ENCODE measurements around the gene REC114.
"Not testable (repeated sequence)": the region's sequence is repeated elsewhere in the genome, so short reads cannot be mapped to it uniquely, and the experiment has no call there.

REC114 gene

GRCh38 chr15:73449980-73450379 is 7.0 kb downstream of the REC114 start:
- H3K27ac ChIP-seq; H3K36me3 ChIP-seq (replicated peaks); H3K4me3 ChIP-seq (ENCODE audit: low read depth, low read length); H3K27me3 ChIP-seq (replicated peaks); in situ Hi-C loops (cut with HindIII; ENCODE audit: low pct_ligation_motif_present, low sequenced_read_pairs); DNase-seq: not testable (repeated sequence)

- DNase-seq, result no peak
- Histone ChIP-seq H3K36me3 (replicated peaks) (no peaks in the 10 kb centered on the region), H3K27ac (no peak overlapping the region), H3K4me3 (ENCODE audit: low read depth, low read length) (no peak overlapping the region), H3K27me3 (replicated peaks) (no peaks in the 10 kb centered on the region)
- in situ Hi-C loops (cut with HindIII; ENCODE audit: low pct_ligation_motif_present, low sequenced_read_pairs), result no loop called here
- no peak for TF ChIP-seq CTCF (IDR thresholded peaks at IDR 0.05; ENCODE audit: low read depth, low read length, missing control alignments)
These were observed 11.1 kb downstream of the REC114 start for GRCh38 chr15:73454096-73454495.

- H3K27me3 ChIP-seq (replicated peaks), result no peaks in the 10 kb centered on the region
- no peak overlapping the region for H3K4me3 ChIP-seq (ENCODE audit: low read depth, low read length)
- H3K36me3 ChIP-seq (replicated peaks), result no peaks in the 10 kb centered on the region
- no peak overlapping the region for H3K27ac ChIP-seq
- no peak for TF ChIP-seq CTCF (IDR thresholded peaks at IDR 0.05; ENCODE audit: low read depth, low read length, missing control alignments)
- in situ Hi-C loops (cut with HindIII; ENCODE audit: low pct_ligation_motif_present, low sequenced_read_pairs), result no loop called here
- DNase-seq, result no peak
These were observed 12.9 kb downstream of the REC114 start for GRCh38 chr15:73455876-73456275.

- H3K27me3 ChIP-seq (replicated peaks), result no peaks in the 10 kb centered on the region
- H3K4me3 ChIP-seq (ENCODE audit: low read depth, low read length), result no peak overlapping the region
- no peak for DNase-seq
- in situ Hi-C loops (cut with HindIII; ENCODE audit: low pct_ligation_motif_present, low sequenced_read_pairs), result no loop called here
- H3K36me3 ChIP-seq (replicated peaks), result no peaks in the 10 kb centered on the region
- no peak for TF ChIP-seq CTCF (IDR thresholded peaks at IDR 0.05; ENCODE audit: low read depth, low read length, missing control alignments)
- H3K27ac ChIP-seq, result no peak overlapping the region
These were observed 14.4 kb downstream of the REC114 start for GRCh38 chr15:73457334-73457733.

- Histone ChIP-seq H3K27ac (no peak overlapping the region), H3K4me3 (ENCODE audit: low read depth, low read length) (no peak overlapping the region), H3K27me3 (replicated peaks) (no peaks in the 10 kb centered on the region), H3K36me3 (replicated peaks) (no peaks in the 10 kb centered on the region)
- TF ChIP-seq CTCF (IDR thresholded peaks at IDR 0.05; ENCODE audit: low read depth, low read length, missing control alignments), result no peak
- DNase-seq, result no peak
- in situ Hi-C loops (cut with HindIII; ENCODE audit: low pct_ligation_motif_present, low sequenced_read_pairs), result no loop called here
These were observed 17.7 kb downstream of the REC114 start for GRCh38 chr15:73460662-73461061.

GRCh38 chr15:73464602-73465001 is 21.6 kb downstream of the REC114 start:
- no peaks in the 10 kb centered on the region for H3K36me3 ChIP-seq (replicated peaks)
- no peak overlapping the region for H3K4me3 ChIP-seq (ENCODE audit: low read depth, low read length)
- no peak for DNase-seq
- H3K27ac ChIP-seq, result no peak overlapping the region
- in situ Hi-C loops (cut with HindIII; ENCODE audit: low pct_ligation_motif_present, low sequenced_read_pairs), result no loop called here
- peak; percentile 41 for TF ChIP-seq CTCF (IDR thresholded peaks at IDR 0.05; ENCODE audit: low read depth, low read length, missing control alignments)
- H3K27me3 ChIP-seq (replicated peaks), result no peaks in the 10 kb centered on the region
